SK-N-SH treated with all-trans-retinoic acid at 6 μM for 48 hours (cell line): ENCODE data around the gene CCT2.

ENCODE experiments used
- ATAC-seq: fragments of 200-7000 bp; cut with Tn5 transposase; 3 replicates; pipeline ENCODE4 v1.9.1; 2020; ENCODE audit warnings: mild to moderate bottlenecking, moderate library complexity
- ARNTL ChIP-seq: fragments of 450-650 bp; formaldehyde crosslinking; IDR thresholded peaks from 2 replicates; pipeline ENCODE4 v1.5.0; 2020; ENCODE audit warnings: low read depth, mild to moderate bottlenecking, moderate library complexity, borderline replicate concordance
- BACH2 ChIP-seq: fragments of 250-450 bp; sonication (Bioruptor Pico); IDR thresholded peaks from 2 replicates; pipeline ENCODE4 v1.9.0; 2021; ENCODE audit warnings: mild to moderate bottlenecking, borderline replicate concordance
- CREB5 ChIP-seq: fragments of 250-450 bp; sonication (Bioruptor Pico); IDR thresholded peaks from 2 replicates; pipeline ENCODE4 v1.5.1; 2020; ENCODE audit warnings: low read depth, mild to moderate bottlenecking, moderate library complexity
- CSDC2 ChIP-seq: fragments of 250-450 bp; sonication (Bioruptor Pico); IDR thresholded peaks from 2 replicates; pipeline ENCODE4 v1.5.0; 2020; ENCODE audit warnings: mild to moderate bottlenecking, moderate library complexity
- ESRRG ChIP-seq: fragments of 250-450 bp; sonication (Bioruptor Pico); IDR thresholded peaks from 2 replicates; pipeline ENCODE4 v1.6.1; 2021; ENCODE audit warnings: mild to moderate bottlenecking
- ISL1 ChIP-seq: fragments of 250-450 bp; sonication (Bioruptor Pico); IDR thresholded peaks from 2 replicates; pipeline ENCODE4 v2.1.2; 2022; ENCODE audit warnings: mild to moderate bottlenecking, moderate library complexity
- PATZ1 ChIP-seq: fragments of 250-450 bp; sonication (Bioruptor Pico); IDR thresholded peaks from 2 replicates; pipeline ENCODE4 v1.8.0; 2020; ENCODE audit warnings: mild to moderate bottlenecking, moderate library complexity, borderline replicate concordance
- POU6F1 ChIP-seq: fragments of 250-450 bp; sonication (Bioruptor Pico); IDR thresholded peaks from 2 replicates; pipeline ENCODE4 v1.8.0; 2021; ENCODE audit warnings: low read depth, mild to moderate bottlenecking, moderate library complexity, borderline replicate concordance
- PPARA ChIP-seq: fragments of 250-450 bp; sonication (Bioruptor Pico); IDR thresholded peaks from 2 replicates; pipeline ENCODE4 v1.5.0; 2020; ENCODE audit warnings: mild to moderate bottlenecking, borderline replicate concordance
- RARB ChIP-seq: fragments of 250-450 bp; sonication (Bioruptor Pico); IDR thresholded peaks from 2 replicates; pipeline ENCODE4 v1.8.0; 2021; ENCODE audit warnings: mild to moderate bottlenecking, moderate library complexity
- SNAI2 ChIP-seq: fragments of 250-450 bp; sonication (Bioruptor Pico); IDR thresholded peaks from 2 replicates; pipeline ENCODE4 v1.5.0; 2020; ENCODE audit warnings: mild to moderate bottlenecking, moderate library complexity
- TCF4 ChIP-seq: fragments of 250-450 bp; sonication (Bioruptor Pico); IDR thresholded peaks from 2 replicates; pipeline ENCODE4 v1.8.0; 2021; ENCODE audit warnings: mild to moderate bottlenecking, moderate library complexity, borderline replicate concordance
- TOX ChIP-seq: fragments of 250-450 bp; sonication (Bioruptor Pico); IDR thresholded peaks from 2 replicates; pipeline ENCODE4 v1.8.0; 2021; ENCODE audit warnings: mild to moderate bottlenecking, moderate library complexity, borderline replicate concordance
- ZC3H10 ChIP-seq: fragments of 250-450 bp; sonication (Bioruptor Pico); IDR thresholded peaks from 2 replicates; pipeline ENCODE4 v1.5.1; 2021; ENCODE audit warnings: mild to moderate bottlenecking, moderate library complexity
- ZFP3 ChIP-seq: fragments of 250-450 bp; sonication (Bioruptor Pico); IDR thresholded peaks from 2 replicates; pipeline ENCODE4 v1.5.0; 2020; ENCODE audit warnings: mild to moderate bottlenecking, moderate library complexity
- ZFP30 ChIP-seq: fragments of 450-650 bp; formaldehyde crosslinking; IDR thresholded peaks from 2 replicates; pipeline ENCODE4 v1.5.0; 2022; ENCODE audit warnings: mild to moderate bottlenecking, moderate library complexity
- ZNF565 ChIP-seq: fragments of 450-650 bp; formaldehyde crosslinking; conservative IDR thresholded peaks from 2 replicates; pipeline ENCODE4 v1.5.0; 2020; ENCODE audit warnings: low read depth, mild to moderate bottlenecking, moderate library complexity
- ZNF8 ChIP-seq: fragments of 450-650 bp; formaldehyde crosslinking; IDR thresholded peaks from 2 replicates; pipeline ENCODE4 v1.5.0; 2020; ENCODE audit warnings: mild to moderate bottlenecking, moderate library complexity
- TF ChIP-seq, protein P1 (sequence below): fragments of 250-450 bp; sonication (Bioruptor Pico); IDR thresholded peaks from 2 replicates; pipeline ENCODE4 v1.5.0; 2020; ENCODE audit warnings: mild to moderate bottlenecking, moderate library complexity
- TF ChIP-seq, protein P2 (sequence below): fragments of 250-450 bp; sonication (Bioruptor Pico); IDR thresholded peaks from 2 replicates; pipeline ENCODE4 v1.5.1; 2021; ENCODE audit warnings: mild to moderate bottlenecking, moderate library complexity

Gene CCT2

GRCh38 chr12:69641546-69641945 is 56.3 kb downstream of the CCT2 start:
- TF ChIP-seq ARNTL (CRISPR knock-in tag): no peak
- TF ChIP-seq, protein P1, sequence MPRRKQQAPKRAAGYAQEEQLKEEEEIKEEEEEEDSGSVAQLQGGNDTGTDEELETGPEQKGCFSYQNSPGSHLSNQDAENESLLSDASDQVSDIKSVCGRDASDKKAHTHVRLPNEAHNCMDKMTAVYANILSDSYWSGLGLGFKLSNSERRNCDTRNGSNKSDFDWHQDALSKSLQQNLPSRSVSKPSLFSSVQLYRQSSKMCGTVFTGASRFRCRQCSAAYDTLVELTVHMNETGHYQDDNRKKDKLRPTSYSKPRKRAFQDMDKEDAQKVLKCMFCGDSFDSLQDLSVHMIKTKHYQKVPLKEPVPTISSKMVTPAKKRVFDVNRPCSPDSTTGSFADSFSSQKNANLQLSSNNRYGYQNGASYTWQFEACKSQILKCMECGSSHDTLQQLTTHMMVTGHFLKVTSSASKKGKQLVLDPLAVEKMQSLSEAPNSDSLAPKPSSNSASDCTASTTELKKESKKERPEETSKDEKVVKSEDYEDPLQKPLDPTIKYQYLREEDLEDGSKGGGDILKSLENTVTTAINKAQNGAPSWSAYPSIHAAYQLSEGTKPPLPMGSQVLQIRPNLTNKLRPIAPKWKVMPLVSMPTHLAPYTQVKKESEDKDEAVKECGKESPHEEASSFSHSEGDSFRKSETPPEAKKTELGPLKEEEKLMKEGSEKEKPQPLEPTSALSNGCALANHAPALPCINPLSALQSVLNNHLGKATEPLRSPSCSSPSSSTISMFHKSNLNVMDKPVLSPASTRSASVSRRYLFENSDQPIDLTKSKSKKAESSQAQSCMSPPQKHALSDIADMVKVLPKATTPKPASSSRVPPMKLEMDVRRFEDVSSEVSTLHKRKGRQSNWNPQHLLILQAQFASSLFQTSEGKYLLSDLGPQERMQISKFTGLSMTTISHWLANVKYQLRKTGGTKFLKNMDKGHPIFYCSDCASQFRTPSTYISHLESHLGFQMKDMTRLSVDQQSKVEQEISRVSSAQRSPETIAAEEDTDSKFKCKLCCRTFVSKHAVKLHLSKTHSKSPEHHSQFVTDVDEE: no peak
- ATAC-seq: no peak

DNA sequence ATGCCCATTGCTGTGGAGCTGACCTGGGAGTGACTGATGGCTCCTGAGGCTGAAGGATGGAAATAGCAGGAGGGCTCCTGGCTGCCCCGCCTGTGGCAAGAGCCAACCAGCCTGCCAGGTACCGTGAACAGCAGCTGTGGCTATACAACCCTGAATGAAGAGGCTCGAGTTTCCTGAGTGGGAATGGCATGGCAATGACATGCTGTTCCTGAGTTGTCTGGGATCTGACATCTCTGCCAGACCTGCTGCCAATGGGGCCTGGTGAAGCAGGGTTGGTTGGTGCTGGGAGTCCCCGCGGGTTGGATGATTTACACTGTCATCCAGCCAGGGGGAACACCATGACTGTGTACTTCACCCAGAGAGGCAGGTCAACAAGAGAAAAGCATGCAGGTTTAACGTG is 57.3 kb downstream of the CCT2 start:
- ATAC-seq: no peak

More for the DNA sequence above, 57.3 kb downstream of the CCT2 start:
- no peak for TF ChIP-seq TOX
- TF ChIP-seq BACH2 (CRISPR knock-in tag): no peak
- no peak for TF ChIP-seq SNAI2
- TF ChIP-seq ZFP30 (CRISPR knock-in tag): no peak
- TF ChIP-seq ZNF8 (CRISPR knock-in tag): no peak
- no peak for TF ChIP-seq PATZ1
- TF ChIP-seq, protein P2, sequence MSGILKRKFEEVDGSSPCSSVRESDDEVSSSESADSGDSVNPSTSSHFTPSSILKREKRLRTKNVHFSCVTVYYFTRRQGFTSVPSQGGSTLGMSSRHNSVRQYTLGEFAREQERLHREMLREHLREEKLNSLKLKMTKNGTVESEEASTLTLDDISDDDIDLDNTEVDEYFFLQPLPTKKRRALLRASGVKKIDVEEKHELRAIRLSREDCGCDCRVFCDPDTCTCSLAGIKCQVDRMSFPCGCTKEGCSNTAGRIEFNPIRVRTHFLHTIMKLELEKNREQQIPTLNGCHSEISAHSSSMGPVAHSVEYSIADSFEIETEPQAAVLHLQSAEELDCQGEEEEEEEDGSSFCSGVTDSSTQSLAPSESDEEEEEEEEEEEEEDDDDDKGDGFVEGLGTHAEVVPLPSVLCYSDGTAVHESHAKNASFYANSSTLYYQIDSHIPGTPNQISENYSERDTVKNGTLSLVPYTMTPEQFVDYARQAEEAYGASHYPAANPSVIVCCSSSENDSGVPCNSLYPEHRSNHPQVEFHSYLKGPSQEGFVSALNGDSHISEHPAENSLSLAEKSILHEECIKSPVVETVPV (CRISPR knock-in tag): no peak
- TF ChIP-seq, protein P1: no peak
- no peak for TF ChIP-seq CSDC2 (CRISPR knock-in tag)
- no peak for TF ChIP-seq CREB5 (CRISPR knock-in tag)
- TF ChIP-seq ARNTL (CRISPR knock-in tag): no peak
- TF ChIP-seq POU6F1: no peak
- TF ChIP-seq PPARA (CRISPR knock-in tag): no peak
- TF ChIP-seq ZC3H10: no peak
- no peak for TF ChIP-seq ESRRG (CRISPR knock-in tag)
- TF ChIP-seq TCF4 (CRISPR knock-in tag): no peak
- TF ChIP-seq RARB (CRISPR knock-in tag): no peak
- TF ChIP-seq ISL1 (CRISPR knock-in tag): no peak
- TF ChIP-seq ZFP3 (CRISPR knock-in tag): no peak
- TF ChIP-seq ZNF565: no peak
